Parathyroid adenoma (tissue), 2 donors: ENCODE results near the gene GABRG3.

Experiments
- H2AFZ ChIP-seq: fragments of 300-600 bp; sonication (generic); one replicate; pipeline ENCODE4 v1.7.0; 2017; ENCODE audit warnings: antibody characterized with exemption, mild to moderate bottlenecking
- H3K27ac ChIP-seq: fragments of 300-600 bp; sonication (generic); one replicate; pipeline ENCODE4 v1.7.0; 2017
- H3K27me3 ChIP-seq: fragments of 300-600 bp; sonication (generic); one replicate; pipeline ENCODE4 v1.7.0; 2017; ENCODE audit warnings: low read length; ENCODE audit not compliant: control insufficient read depth, insufficient read depth
- H3K36me3 ChIP-seq: fragments of 300-600 bp; sonication (generic); one replicate; pipeline ENCODE4 v1.7.0; 2017; ENCODE audit warnings: low read length; ENCODE audit not compliant: control insufficient read depth, insufficient read depth
- H3K4me1 ChIP-seq: fragments of 300-600 bp; sonication (generic); one replicate; pipeline ENCODE4 v1.7.0; 2017; ENCODE audit warnings: control low read depth
- H3K4me2 ChIP-seq: fragments of 300-600 bp; sonication (generic); one replicate; pipeline ENCODE4 v1.7.0; 2017; ENCODE audit warnings: low read length
- H3K4me3 ChIP-seq: fragments of 300-600 bp; sonication (generic); one replicate; pipeline ENCODE4 v1.7.0; 2017; ENCODE audit warnings: low read depth, low read length
- H3K79me2 ChIP-seq: fragments of 300-600 bp; sonication (generic); one replicate; pipeline ENCODE4 v1.7.0; 2017; ENCODE audit warnings: control low read depth
- H3K9ac ChIP-seq: fragments of 300-600 bp; sonication (generic); one replicate; pipeline ENCODE4 v1.7.0; 2017; ENCODE audit warnings: mild to moderate bottlenecking
- H3K9me3 ChIP-seq: fragments of 300-600 bp; sonication (generic); one replicate; pipeline ENCODE4 v1.7.0; 2017; ENCODE audit warnings: low read length; ENCODE audit not compliant: control insufficient read depth
- CTCF ChIP-seq: fragments of 300-600 bp; sonication (generic); IDR thresholded peaks from one replicate; pipeline ENCODE4 v1.7.0; 2017; ENCODE audit warnings: antibody characterized with exemption, mild to moderate bottlenecking
- donor health status: primary hyperparathyroidism.

Gene GABRG3

GRCh38 chr15:27583651-27584050 lies 612.7 kb downstream of the GABRG3 start:
- no peaks in the 10 kb centered on the region for H3K79me2 ChIP-seq
- H3K4me3 ChIP-seq = no peak overlapping the region
- H2AFZ ChIP-seq = no peak overlapping the region
- H3K27me3 ChIP-seq = no peaks in the 10 kb centered on the region
- no peaks in the 10 kb centered on the region for H3K9me3 ChIP-seq
- no peak overlapping the region for H3K9ac ChIP-seq
- no peaks in the 10 kb centered on the region for H3K4me1 ChIP-seq
- H3K4me2 ChIP-seq = no peak overlapping the region
- no peak for TF ChIP-seq CTCF
- no peak overlapping the region for H3K27ac ChIP-seq
- H3K36me3 ChIP-seq = no peaks in the 10 kb centered on the region

GRCh38 chr15:27585041-27585640 lies 614.2 kb downstream of the GABRG3 start:
- Histone ChIP-seq H3K79me2 (no peaks in the 10 kb centered on the region), H3K9ac (no peak overlapping the region), H3K27ac (no peak overlapping the region), H3K9me3 (no peaks in the 10 kb centered on the region), H3K27me3 (no peaks in the 10 kb centered on the region), H3K4me2 (no peak overlapping the region), H2AFZ (no peak overlapping the region), H3K4me1 (no peaks in the 10 kb centered on the region), H3K36me3 (no peaks in the 10 kb centered on the region), H3K4me3 (no peak overlapping the region)
- no peak for TF ChIP-seq CTCF

DNA sequence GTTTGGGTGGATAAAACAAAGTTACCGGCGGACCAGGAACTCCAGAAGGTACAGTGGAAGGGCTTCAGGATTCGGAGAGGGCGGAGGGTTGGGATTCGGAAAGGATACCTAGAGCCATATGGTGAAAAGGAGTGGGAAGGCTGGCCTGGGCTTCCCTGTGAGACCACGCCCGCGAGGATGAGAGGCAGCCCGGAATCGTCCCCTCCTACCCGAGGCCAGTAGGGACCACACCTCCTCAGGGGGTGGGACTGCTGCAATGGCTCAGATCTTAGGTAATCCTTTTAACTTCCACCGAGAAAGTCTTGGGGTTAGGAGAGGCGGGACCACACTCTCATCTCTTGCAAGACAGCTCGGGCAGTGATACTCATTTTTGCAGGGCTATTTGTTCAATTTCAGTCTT lies 616.8 kb downstream of the GABRG3 start:
- Histone ChIP-seq H3K9ac (no peak overlapping the region), H3K4me3 (no peak overlapping the region), H2AFZ (no peak overlapping the region)

DNA sequence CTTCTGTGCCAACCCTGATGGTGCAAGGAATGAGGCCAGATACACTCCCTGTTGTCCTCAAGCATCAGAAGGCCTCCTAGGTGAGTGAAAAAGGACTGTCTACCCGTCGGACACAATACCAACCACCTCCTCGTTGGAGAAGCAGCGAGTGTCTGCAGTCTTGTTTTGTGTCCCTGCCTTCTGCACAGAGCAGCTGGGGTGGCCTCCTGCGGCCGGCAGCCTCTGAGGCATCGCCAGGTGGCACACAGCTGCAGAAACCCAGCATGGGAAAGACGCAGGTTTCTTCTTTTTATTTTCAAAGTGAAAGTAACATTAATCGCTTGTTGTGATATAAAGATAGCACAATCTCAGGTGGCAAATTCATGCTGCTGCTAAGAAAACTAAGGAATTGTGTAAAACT lies 618.3 kb downstream of the GABRG3 start:
- no peak for TF ChIP-seq CTCF
- no peaks in the 10 kb centered on the region for H3K9me3 ChIP-seq
- H3K4me2 ChIP-seq = no peak overlapping the region
- no peak overlapping the region for H3K9ac ChIP-seq
- no peaks in the 10 kb centered on the region for H3K27me3 ChIP-seq
- no peak overlapping the region for H3K4me3 ChIP-seq
- H3K27ac ChIP-seq = no peak overlapping the region
- no peak overlapping the region for H2AFZ ChIP-seq
- no peaks in the 10 kb centered on the region for H3K79me2 ChIP-seq
- no peaks in the 10 kb centered on the region for H3K36me3 ChIP-seq
- no peaks in the 10 kb centered on the region for H3K4me1 ChIP-seq

More for the DNA sequence above, 616.8 kb downstream of the GABRG3 start:
- Histone ChIP-seq H3K27ac (no peak overlapping the region), H3K79me2 (no peaks in the 10 kb centered on the region), H3K9me3 (no peaks in the 10 kb centered on the region), H3K27me3 (no peaks in the 10 kb centered on the region), H3K36me3 (no peaks in the 10 kb centered on the region), H3K4me1 (no peaks in the 10 kb centered on the region), H3K4me2 (no peak overlapping the region)
- TF ChIP-seq CTCF = no peak

DNA sequence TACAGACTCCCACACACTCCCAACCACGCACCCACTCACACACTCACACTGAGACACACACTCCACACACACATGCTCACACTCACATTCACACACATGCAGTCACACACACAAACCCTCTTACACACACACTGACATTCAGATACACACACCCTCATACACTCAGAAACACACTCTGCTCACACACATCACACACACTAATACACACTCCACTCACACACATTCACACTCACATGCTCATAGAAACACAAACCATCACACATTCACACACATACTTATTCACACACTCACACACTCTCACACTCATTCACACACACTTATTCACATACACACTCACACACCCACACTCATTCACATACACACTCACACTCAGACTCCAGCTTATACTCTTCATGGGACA lies 618.8 kb downstream of the GABRG3 start:
- Histone ChIP-seq H3K79me2 (no peaks in the 10 kb centered on the region), H3K36me3 (no peaks in the 10 kb centered on the region), H3K4me3 (no peak overlapping the region), H3K27ac (no peak overlapping the region), H3K27me3 (no peaks in the 10 kb centered on the region), H3K9me3 (no peaks in the 10 kb centered on the region), H2AFZ (no peak overlapping the region), H3K4me2 (no peak overlapping the region), H3K9ac (no peak overlapping the region), H3K4me1 (no peaks in the 10 kb centered on the region)
- TF ChIP-seq CTCF = no peak
